HUDEP-2 (cell line): ENCODE results near the gene OSBPL5.

Experiments
- DNase-seq, 76 experiments: peaks; one replicate each; lab custom pipeline; 2025; ENCODE audit not compliant: unreplicated experiment in 76 of 76; lab: John Stamatoyannopoulos, UW

The OSBPL5 gene

GRCh38 chr11:3199537-3200295, 34.6 kb upstream of the OSBPL5 start:
- no peak for DNase-seq

GRCh38 chr11:3198815-3199214, 33.7 kb upstream of the OSBPL5 start:
- DNase-seq = no peak

GRCh38 chr11:3197878-3198528, 32.9 kb upstream of the OSBPL5 start:
- no peak for DNase-seq

- DNase-seq = no peak
Measured at GRCh38 chr11:3197044-3197695, 32.1 kb upstream of the OSBPL5 start.

- no peak for DNase-seq
Measured at GRCh38 chr11:3196161-3197043, 31.3 kb upstream of the OSBPL5 start.

GRCh38 chr11:3195251-3196160, 30.4 kb upstream of the OSBPL5 start:
- DNase-seq = no peak

- DNase-seq = no peak
Measured at GRCh38 chr11:3194016-3194816, 29.1 kb upstream of the OSBPL5 start.

- no peak for DNase-seq
Measured at GRCh38 chr11:3193373-3194015, 28.4 kb upstream of the OSBPL5 start.

GRCh38 chr11:3192511-3193372, 27.6 kb upstream of the OSBPL5 start:
- DNase-seq = no peak

GRCh38 chr11:3191586-3192324, 26.6 kb upstream of the OSBPL5 start:
- no peak for DNase-seq

- DNase-seq = no peak
Measured at GRCh38 chr11:3190600-3190999, 25.5 kb upstream of the OSBPL5 start.

- no peak for DNase-seq
Measured at GRCh38 chr11:3189886-3190583, 24.9 kb upstream of the OSBPL5 start.

GRCh38 chr11:3189196-3189843, 24.2 kb upstream of the OSBPL5 start:
- no peak for DNase-seq

GRCh38 chr11:3188496-3189195, 23.5 kb upstream of the OSBPL5 start:
- no peak for DNase-seq
